MM.1S (cell line): ENCODE data around the gene RFPL4AL1.
"Not testable (repeated sequence)": the region's sequence is repeated elsewhere in the genome, so short reads cannot be mapped to it uniquely, and the experiment has no call there.

ENCODE experiments used
- DNase-seq: peaks from one replicate; pipeline ENCODE4 v3.0.0-alpha.2; 2015
- H2AFZ ChIP-seq: fragments of 300-600 bp; sonication (generic); 2 replicates; pipeline ENCODE4 v1.6.0; 2016; ENCODE audit warnings: antibody characterized with exemption, low read length
- H3F3A ChIP-seq: fragments of 300-600 bp; sonication (generic); 2 replicates; pipeline ENCODE4 v1.6.1; 2016; ENCODE audit warnings: mild to moderate bottlenecking, antibody characterized with exemption, low read length, moderate library complexity, mixed read lengths; ENCODE audit not compliant: insufficient read depth
- H3K27ac ChIP-seq: fragments of 300-600 bp; sonication (generic); 2 replicates; pipeline ENCODE4 v1.5.1; 2016; ENCODE audit warnings: mild to moderate bottlenecking, low read length
- H3K27me3 ChIP-seq: fragments of 300-600 bp; sonication (generic); replicated peaks from 2 replicates; pipeline ENCODE4 v1.6.0; 2016; ENCODE audit warnings: low read length; ENCODE audit not compliant: insufficient read depth
- H3K36me3 ChIP-seq: fragments of 300-600 bp; sonication (generic); replicated peaks from 2 replicates; pipeline ENCODE4 v1.6.1; 2016; ENCODE audit warnings: mild to moderate bottlenecking, low read length, mixed read lengths; ENCODE audit not compliant: insufficient read depth
- H3K4me1 ChIP-seq: fragments of 300-600 bp; sonication (generic); 2 replicates; pipeline ENCODE4 v1.6.1; 2016; ENCODE audit warnings: low read length, mixed read lengths
- H3K4me2 ChIP-seq: fragments of 300-600 bp; sonication (generic); 2 replicates; pipeline ENCODE4 v1.6.0; 2016; ENCODE audit warnings: low read depth, low read length
- H3K4me3 ChIP-seq: fragments of 300-600 bp; sonication (generic); 2 replicates; pipeline ENCODE4 v1.5.1; 2016; ENCODE audit warnings: low read length, mixed read lengths
- H3K79me2 ChIP-seq: fragments of 300-600 bp; sonication (generic); 2 replicates; pipeline ENCODE4 v1.6.1; 2016; ENCODE audit warnings: mixed run types, low read length, mixed read lengths
- H3K9ac ChIP-seq: fragments of 300-600 bp; sonication (generic); 2 replicates; pipeline ENCODE4 v1.6.1; 2016; ENCODE audit warnings: low read length, mixed read lengths
- H3K9me2 ChIP-seq: fragments of 300-600 bp; sonication (generic); replicated peaks from 2 replicates; pipeline ENCODE4 v1.6.1; 2016; ENCODE audit warnings: mild to moderate bottlenecking, low read length, mixed read lengths; ENCODE audit not compliant: insufficient read depth
- H3K9me3 ChIP-seq: fragments of 300-600 bp; sonication (generic); replicated peaks from 2 replicates; pipeline ENCODE4 v1.6.1; 2016; ENCODE audit warnings: mild to moderate bottlenecking, low read length, mixed read lengths; ENCODE audit not compliant: insufficient read depth
- H4K20me1 ChIP-seq: fragments of 300-600 bp; sonication (generic); 2 replicates; pipeline ENCODE4 v1.6.1; 2016; ENCODE audit warnings: mild to moderate bottlenecking, low read length, moderate library complexity, mixed read lengths; ENCODE audit not compliant: insufficient read depth
- CTCF ChIP-seq: fragments of 300-600 bp; sonication (generic); IDR thresholded peaks from 2 replicates; pipeline ENCODE4 v1.5.1; 2016; ENCODE audit warnings: antibody characterized with exemption, low read length, mixed read lengths
- EZH2 ChIP-seq: fragments of 300-600 bp; sonication (generic); optimal IDR thresholded peaks from 2 replicates; pipeline ENCODE3; 2017; ENCODE audit warnings: low read depth, mild to moderate bottlenecking, antibody characterized with exemption, low read length, mixed read lengths
- EZH2phosphoT487 ChIP-seq: fragments of 300-600 bp; sonication (generic); IDR thresholded peaks from 2 replicates; pipeline ENCODE4 v1.6.1; 2018; ENCODE audit warnings: antibody characterized with exemption, low read length

Gene RFPL4AL1

DNA sequence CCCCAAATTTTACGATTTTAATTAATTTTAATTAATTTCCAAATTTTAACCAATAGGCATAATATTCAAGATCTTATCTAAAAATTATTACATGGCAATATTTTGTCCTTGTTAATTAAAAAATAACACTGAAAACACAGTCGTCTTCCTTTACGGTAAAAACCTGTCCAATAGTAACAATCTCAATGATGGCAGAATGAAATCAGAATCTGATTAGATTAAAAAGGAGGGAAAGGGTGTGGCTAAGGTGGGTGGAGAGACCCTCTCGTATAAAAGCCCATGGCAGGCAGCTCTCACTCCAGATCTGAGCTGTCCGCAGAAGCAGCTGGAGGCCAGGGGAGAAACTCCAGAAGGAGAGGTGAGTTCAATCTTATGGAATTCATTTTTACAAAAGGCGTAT lies at the start of gene RFPL4AL1:
Gene RFPL4AL1 (plus strand): TSS at position 301 of the 400 bp plus-strand sequence. CDS start 2,687 bp downstream, outside the sequence.
- H3K4me1 ChIP-seq, H3K4me2 ChIP-seq, H3K9me3 ChIP-seq, H2AFZ ChIP-seq, H3K9ac ChIP-seq, H3K79me2 ChIP-seq, H4K20me1 ChIP-seq, H3K36me3 ChIP-seq, H3K9me2 ChIP-seq, H3K4me3 ChIP-seq, H3F3A ChIP-seq, H3K27ac ChIP-seq, DNase-seq: not testable (repeated sequence)
- H3K27me3 ChIP-seq = peaks cover 72% of the 10 kb centered on the region

GRCh38 chr19:55720214-55720746 lies 48.6 kb upstream of the RFPL4AL1 start:
- H3K27me3 ChIP-seq = peaks cover 57% of the 10 kb centered on the region
- H3K79me2 ChIP-seq = no peaks in the 10 kb centered on the region
- no peaks in the 10 kb centered on the region for H3K36me3 ChIP-seq
- no peak overlapping the region for H3K4me3 ChIP-seq
- no peak for TF ChIP-seq EZH2phosphoT487
- TF ChIP-seq EZH2 = no peak
- TF ChIP-seq CTCF = no peak
- no peaks in the 10 kb centered on the region for H3K4me1 ChIP-seq
- H3K9me2 ChIP-seq = no peaks in the 10 kb centered on the region
- H2AFZ ChIP-seq = no peak overlapping the region
- DNase-seq = no peak
- H3F3A ChIP-seq = no peaks in the 10 kb centered on the region
- no peak overlapping the region for H3K27ac ChIP-seq
- H3K9ac ChIP-seq = no peak overlapping the region
- H4K20me1 ChIP-seq = no peaks in the 10 kb centered on the region
- no peaks in the 10 kb centered on the region for H3K9me3 ChIP-seq
- no peak overlapping the region for H3K4me2 ChIP-seq

GRCh38 chr19:55720801-55721200 lies 48.1 kb upstream of the RFPL4AL1 start:
- H3K36me3 ChIP-seq = no peaks in the 10 kb centered on the region
- H3K9ac ChIP-seq = no peak overlapping the region
- H3K4me3 ChIP-seq = no peak overlapping the region
- DNase-seq = no peak
- no peaks in the 10 kb centered on the region for H3F3A ChIP-seq
- no peaks in the 10 kb centered on the region for H4K20me1 ChIP-seq
- peaks cover 52% of the 10 kb centered on the region for H3K27me3 ChIP-seq
- H3K79me2 ChIP-seq = no peaks in the 10 kb centered on the region
- H3K27ac ChIP-seq = no peak overlapping the region
- H2AFZ ChIP-seq = no peak overlapping the region
- no peak overlapping the region for H3K4me2 ChIP-seq
- H3K9me3 ChIP-seq = no peaks in the 10 kb centered on the region
- TF ChIP-seq CTCF (no peak), EZH2phosphoT487 (no peak), EZH2 (no peak)
- H3K9me2 ChIP-seq = no peaks in the 10 kb centered on the region
- H3K4me1 ChIP-seq = no peaks in the 10 kb centered on the region

- H3K27ac ChIP-seq = no peak overlapping the region
- H3K4me2 ChIP-seq = no peak overlapping the region
- no peaks in the 10 kb centered on the region for H3K4me1 ChIP-seq
- no peaks in the 10 kb centered on the region for H3K79me2 ChIP-seq
- H3K9me2 ChIP-seq = no peaks in the 10 kb centered on the region
- no peaks in the 10 kb centered on the region for H4K20me1 ChIP-seq
- H3K9ac ChIP-seq = no peak overlapping the region
- no peaks in the 10 kb centered on the region for H3F3A ChIP-seq
- H3K4me3 ChIP-seq = no peak overlapping the region
- H2AFZ ChIP-seq = no peak overlapping the region
- DNase-seq = no peak
- peaks cover 49% of the 10 kb centered on the region for H3K27me3 ChIP-seq
- no peaks in the 10 kb centered on the region for H3K9me3 ChIP-seq
- TF ChIP-seq EZH2 = no peak
- TF ChIP-seq EZH2phosphoT487 = no peak
- TF ChIP-seq CTCF = no peak
- no peaks in the 10 kb centered on the region for H3K36me3 ChIP-seq
Observed at GRCh38 chr19:55723491-55723890, 45.4 kb upstream of the RFPL4AL1 start.

- not testable (repeated sequence) for H3K36me3 ChIP-seq, H3F3A ChIP-seq, H2AFZ ChIP-seq, H3K9me2 ChIP-seq, H3K79me2 ChIP-seq, H3K9me3 ChIP-seq, H3K27ac ChIP-seq, H3K4me2 ChIP-seq, H3K4me3 ChIP-seq, DNase-seq, H3K4me1 ChIP-seq, H4K20me1 ChIP-seq, H3K9ac ChIP-seq
- peaks cover 63% of the 10 kb centered on the region for H3K27me3 ChIP-seq
Observed at GRCh38 chr19:55730378-55730777, 38.5 kb upstream of the RFPL4AL1 start.
